Lung (tissue), 12 donors: Measurements from ENCODE around the gene METTL8. TPM values are rescaled to one million over a fixed set of nuclear protein-coding genes. Genes with fewer than 3 reads are reported as not detected.

ENCODE experiments used
- ATAC-seq: fragments of 200-7000 bp; cut with Tn5 transposase; one replicate; pipeline ENCODE4 v1.9.1; 2020; ENCODE audit warnings: moderate number of reproducible peaks; ENCODE audit not compliant: insufficient read depth, low FRiP score
- DNase-seq, 3 donors: peaks; one replicate each; pipeline ENCODE4 v3.0.0-alpha.2; 2013 to 2017
- H3K27ac ChIP-seq, 2 donors: one replicate each; pipeline ENCODE4 v1.5.1; 2013; ENCODE audit warnings: mild to moderate bottlenecking in 2 of 2, moderate library complexity in 2 of 2, control low read depth in 1 of 2, inconsistent platforms in 1 of 2, low read depth in 1 of 2, low read length in 1 of 2
- H3K27me3 ChIP-seq, 3 donors: one replicate each; pipeline ENCODE4 v1.5.1; 2013; ENCODE audit warnings: low read length in 2 of 3; ENCODE audit not compliant: control insufficient read depth in 3 of 3, insufficient read depth in 3 of 3
- H3K36me3 ChIP-seq, 4 donors: one replicate each; pipeline ENCODE4 v1.5.1; 2013; ENCODE audit warnings: low read length in 4 of 4, mild to moderate bottlenecking in 1 of 4, moderate library complexity in 1 of 4; ENCODE audit not compliant: control insufficient read depth in 4 of 4, insufficient read depth in 4 of 4
- H3K4me1 ChIP-seq, 5 donors: one replicate each; pipeline ENCODE4 v1.5.1; 2013; ENCODE audit warnings: low read length in 5 of 5, mild to moderate bottlenecking in 2 of 5, moderate library complexity in 1 of 5; ENCODE audit not compliant: control insufficient read depth in 5 of 5, insufficient read depth in 5 of 5
- H3K4me3 ChIP-seq: one replicate; pipeline ENCODE4 v1.5.1; 2013; ENCODE audit warnings: mild to moderate bottlenecking, control low read depth, moderate library complexity
- H3K9ac ChIP-seq, 2 donors: one replicate each; pipeline ENCODE4 v1.5.1; 2013; ENCODE audit warnings: low read length in 2 of 2, control low read depth in 1 of 2; ENCODE audit not compliant: insufficient read depth in 1 of 2
- H3K9me3 ChIP-seq, 4 donors: one replicate each; pipeline ENCODE4 v1.5.1; 2013; ENCODE audit warnings: low read length in 3 of 4, mild to moderate bottlenecking in 1 of 4, moderate library complexity in 1 of 4; ENCODE audit not compliant: control insufficient read depth in 4 of 4, insufficient read depth in 3 of 4
- CTCF ChIP-seq: IDR thresholded peaks from 2 replicates; pipeline ENCODE4 v1.5.1; 2012; ENCODE audit warnings: mild to moderate bottlenecking; ENCODE audit errors: control extremely low read depth, extremely low read depth
- WGBS, 2 donors: extraction: QIAGEN DNeasy Blood & Tissue Kit; methylation state at CpG; one replicate each; pipeline ENCODE4 v1.1.7; 2013; 5-methylcytosine and 5-hydroxymethylcytosine counted together
- polyA plus RNA-seq, 2 donors: library from polyadenylated mRNA; stranded (reverse); fragments of 200-250 nt; gene quantifications; one replicate each; pipeline ENCODE4 v1.2.1, GENCODE V29; 2013
- total RNA-seq, 2 donors: library from RNA; depleted of rRNA in 1 of 2; stranded (reverse); fragments of >200 nt in 1 of 2; gene quantifications; one replicate each; pipeline ENCODE4 v1.2.1, GENCODE V29; 2014 to 2021
- donor health status: control.
- donor health status: control.
- donor health status: Bipolar disorder and iron deficiency.
- donor health status: healthy.
- donor health status: DM: yes; HTN: yes; CAD: no.

METTL8 gene
- total and polyA plus RNA-seq, 4 donors: 4.9 to 9.3 (median 8.5) TPM

- Histone ChIP-seq H3K4me3 (no peak overlapping the region), H3K9ac (no peak overlapping the region), H3K27ac (no peak overlapping the region), H3K36me3 (no peaks in the 10 kb centered on the region), H3K27me3 (no peaks in the 10 kb centered on the region), H3K4me1 (peaks cover 0 to 1% (median 0%) of the 10 kb centered on the region in 5 donors), H3K9me3 (peaks cover 0 to 3% (median 0%) of the 10 kb centered on the region in 4 donors)
- DNase-seq (no peak), ATAC-seq (no peak)
- TF ChIP-seq CTCF: no peak
- WGBS, 2 donors: 85 to 90% methylated on average over 5 of the region's 5 CpGs
Observed at GRCh38 chr2:171404261-171404660, 29.5 kb downstream of the METTL8 start.

DNA sequence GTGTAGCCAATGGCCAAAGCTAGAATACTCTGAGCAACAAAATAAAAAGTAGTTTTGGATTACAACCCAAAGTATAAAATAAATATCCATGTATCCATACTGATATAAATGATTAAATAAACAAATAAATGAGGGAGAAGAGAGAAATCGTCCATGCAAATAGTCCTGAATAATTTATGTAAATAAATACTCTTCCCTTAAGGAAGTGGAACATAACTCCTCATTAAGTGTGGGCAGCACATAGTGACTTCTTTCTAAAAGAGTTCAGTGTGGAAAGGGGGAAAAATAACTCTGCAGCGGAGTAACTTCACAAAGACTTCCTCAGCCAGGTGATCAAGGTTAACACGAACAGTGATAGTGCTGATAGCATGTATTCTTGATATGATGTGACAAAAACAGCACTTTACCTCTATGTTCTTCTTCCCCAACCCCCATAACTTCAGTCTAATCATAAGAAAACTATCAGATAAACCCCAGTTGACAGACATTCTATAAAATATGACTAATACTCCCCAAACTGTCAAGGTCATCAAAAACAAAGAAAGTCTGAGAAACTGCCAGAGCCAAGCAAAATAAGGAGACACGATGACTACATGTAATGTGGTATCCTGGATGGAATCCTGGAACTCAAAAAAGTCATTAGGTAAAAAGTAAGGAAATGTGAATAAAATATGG is 30.7 kb downstream of the METTL8 start:
- TF ChIP-seq CTCF: no peak
- H3K4me1 ChIP-seq: peaks cover 0 to 1% (median 0%) of the 10 kb centered on the region in 5 donors
- peaks cover 0 to 3% (median 0%) of the 10 kb centered on the region in 4 donors for H3K9me3 ChIP-seq
- no peaks in the 10 kb centered on the region for H3K36me3 ChIP-seq
- DNase-seq (no peak), ATAC-seq (no peak)
- no peak overlapping the region for H3K4me3 ChIP-seq
- H3K27ac ChIP-seq: no peak overlapping the region
- no peaks in the 10 kb centered on the region for H3K27me3 ChIP-seq
- H3K9ac ChIP-seq: no peak overlapping the region
- 85 to 87% methylated on average over 4 of the region's 4 CpGs for WGBS, 2 donors

DNA sequence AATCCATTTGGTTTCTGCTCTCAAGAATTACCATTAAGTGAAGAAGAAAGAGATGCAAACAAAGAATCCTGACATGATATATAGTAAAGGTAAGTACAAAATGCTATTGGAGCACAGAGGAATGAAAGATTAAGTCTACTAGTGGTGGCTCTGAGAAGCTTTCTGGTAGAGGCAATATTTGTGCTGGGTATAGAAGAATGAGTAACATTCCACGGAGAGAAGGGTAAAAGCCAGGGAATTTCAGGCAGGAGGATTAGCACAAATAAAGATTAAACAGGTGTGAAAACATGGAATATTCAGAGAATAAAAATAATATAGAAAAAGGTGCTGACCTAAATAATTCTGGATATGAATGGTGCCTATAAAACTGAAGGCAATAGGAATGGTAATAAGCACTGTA is 31.8 kb downstream of the METTL8 start:
- WGBS, 2 donors: 97 to 100% methylated on average over 1 of the region's 1 CpG
- H3K4me1 ChIP-seq: no peaks in the 10 kb centered on the region
- peaks cover 0 to 3% (median 0%) of the 10 kb centered on the region in 4 donors for H3K9me3 ChIP-seq
- no peak for TF ChIP-seq CTCF
- no peak overlapping the region for H3K4me3 ChIP-seq
- H3K27ac ChIP-seq: no peak overlapping the region
- H3K27me3 ChIP-seq: no peaks in the 10 kb centered on the region
- H3K9ac ChIP-seq: no peak overlapping the region
- no peaks in the 10 kb centered on the region for H3K36me3 ChIP-seq
- ATAC-seq (no peak), DNase-seq (no peak)

DNA sequence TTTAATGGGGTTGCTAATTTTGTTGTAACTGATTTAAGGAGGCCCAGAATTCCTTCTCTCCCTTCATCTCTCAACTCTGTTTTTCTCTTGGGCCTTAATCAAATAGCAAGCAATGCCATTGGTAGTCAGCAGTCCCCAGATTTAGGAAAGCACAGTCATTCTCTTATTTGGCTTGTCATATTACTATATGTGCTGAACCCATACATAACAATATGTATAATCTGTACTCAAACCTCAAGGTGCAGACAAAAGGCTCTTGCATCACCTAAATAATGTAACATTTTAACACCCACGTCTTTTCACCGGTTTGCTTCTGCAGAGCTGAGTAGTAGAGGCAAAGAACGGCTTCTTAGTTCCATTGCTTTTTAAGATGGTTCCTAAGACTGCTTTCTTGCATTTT is 33.4 kb downstream of the METTL8 start:
- ATAC-seq: no peak
- WGBS, 2 donors: 67 to 90% methylated on average over 3 of the region's 3 CpGs

More for the DNA sequence above, 33.4 kb downstream of the METTL8 start:
- no peak overlapping the region for H3K9ac ChIP-seq
- H3K27ac ChIP-seq: no peak overlapping the region
- TF ChIP-seq CTCF: no peak
- no peak overlapping the region for H3K4me3 ChIP-seq
- no peaks in the 10 kb centered on the region for H3K27me3 ChIP-seq
- H3K36me3 ChIP-seq: no peaks in the 10 kb centered on the region
- DNase-seq: no peak
- peaks cover 0 to 3% (median 0%) of the 10 kb centered on the region in 4 donors for H3K9me3 ChIP-seq
- H3K4me1 ChIP-seq: no peaks in the 10 kb centered on the region
